Stimulated activated CD4-positive, alpha-beta T cell treated with anti-CD3 and anti-CD28 coated beads, Interleukin-1b, Interleukin-23, amount 100 ng/mL, for 1 hour (primary cell): Measurements from ENCODE around the gene RAB6B.

ENCODE experiments used
- DNase-seq, 2 donors: peaks; one replicate each; pipeline ENCODE4 v3.0.0-alpha.2; 2020; ENCODE audit warnings: low read depth in 2 of 2

RAB6B gene

DNA sequence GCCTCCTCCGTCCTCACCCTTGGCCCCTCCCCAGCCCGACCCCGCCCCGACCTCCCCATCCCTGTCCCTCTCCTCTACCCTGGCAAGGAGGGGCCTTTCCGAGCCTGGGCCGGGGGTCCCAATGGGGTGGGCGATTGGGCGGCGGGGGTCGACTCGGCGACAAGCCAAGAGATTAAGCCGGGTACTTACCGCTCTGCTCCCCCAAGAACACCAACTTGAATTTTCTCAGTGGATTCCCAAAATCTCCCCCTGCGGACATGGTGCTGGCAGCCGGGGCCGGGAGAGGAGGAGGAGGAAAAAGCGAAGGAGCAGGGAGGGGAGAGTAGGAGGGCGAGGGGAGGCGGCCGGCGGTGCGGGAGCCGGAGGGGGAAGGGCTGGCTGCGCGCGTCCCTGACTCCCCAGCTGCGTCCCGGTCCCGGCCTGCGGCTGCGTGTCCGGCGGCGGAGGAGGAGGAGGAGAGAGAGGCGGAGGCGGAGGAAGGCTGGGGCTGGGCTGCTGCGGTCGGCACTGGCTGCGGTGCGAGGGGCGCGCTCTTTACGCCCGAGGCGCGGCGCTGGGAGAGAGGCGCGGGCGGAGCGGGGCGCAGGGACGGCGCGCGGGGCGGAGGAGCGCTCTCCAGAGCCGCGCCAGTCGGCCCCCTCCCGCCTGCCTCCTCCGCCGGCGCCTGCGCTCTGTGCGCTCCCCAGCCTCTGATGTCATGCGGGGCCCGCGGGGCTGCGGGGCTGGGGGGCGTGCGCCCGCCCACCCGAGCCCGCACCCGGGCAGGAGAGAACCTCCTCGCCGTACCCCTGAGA, at the start of gene RAB6B:
Gene RAB6B, minus strand, starts transcription at position 675 of the 794 bp plus-strand sequence. Its CDS starts 416 bp downstream, at position 259.
- DNase-seq: no peak

DNA sequence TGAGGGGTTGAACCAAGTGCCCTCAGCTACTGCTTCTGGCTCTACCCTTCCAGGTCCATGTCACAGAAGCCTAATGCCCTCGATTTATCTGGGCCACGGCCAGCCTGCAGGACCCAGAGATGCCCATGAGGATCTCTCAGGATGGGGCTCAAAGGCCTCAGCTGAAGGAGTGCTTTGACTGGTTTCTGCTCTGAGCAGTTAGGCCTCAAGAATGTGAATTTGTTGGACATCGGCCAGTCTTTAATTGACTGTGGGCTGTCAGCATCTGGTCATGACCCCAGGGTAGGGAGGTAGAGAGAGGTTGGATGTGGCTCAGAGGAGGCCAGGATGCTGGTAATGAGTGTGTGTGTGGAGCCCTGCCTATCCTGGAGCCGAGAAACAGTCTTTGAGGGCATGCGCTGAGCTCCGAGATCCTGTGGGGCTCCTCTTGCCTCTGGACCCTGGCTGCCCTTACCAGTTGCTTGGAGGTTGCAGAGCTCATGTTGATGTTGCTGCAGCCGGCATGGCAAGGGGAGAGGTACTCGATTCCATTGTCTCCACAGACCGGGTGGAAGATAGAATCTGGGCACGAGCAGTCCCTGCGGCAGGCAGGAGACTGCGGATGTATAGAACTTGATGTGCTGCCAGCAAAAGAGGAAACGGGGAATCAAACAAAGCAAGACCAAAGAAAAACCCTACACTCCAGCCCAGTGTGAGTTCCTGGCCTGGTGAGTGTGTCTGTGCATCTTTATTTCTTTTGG, 49.1 kb upstream of the RAB6B start:
- no peak for DNase-seq

DNA sequence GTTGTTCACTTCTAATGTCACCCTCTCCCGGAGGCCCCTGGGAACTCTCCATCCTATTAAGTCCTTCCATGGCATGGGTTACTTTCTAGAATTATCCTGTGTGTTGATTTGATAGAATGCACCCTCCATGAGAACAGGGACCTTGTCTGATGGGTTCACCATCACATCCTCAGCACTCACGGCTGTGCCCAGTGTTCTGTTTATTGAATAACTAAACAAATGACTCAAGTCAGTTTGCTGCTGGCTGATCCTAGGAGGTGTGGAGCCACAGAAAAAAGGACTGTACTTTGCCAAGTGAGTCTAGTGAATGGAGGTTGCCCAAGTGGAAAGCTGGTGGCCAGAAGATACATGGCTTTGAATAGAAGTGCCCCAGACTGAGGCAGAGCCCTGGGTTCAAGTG, 48.5 kb upstream of the RAB6B start:
- no peak for DNase-seq

DNA sequence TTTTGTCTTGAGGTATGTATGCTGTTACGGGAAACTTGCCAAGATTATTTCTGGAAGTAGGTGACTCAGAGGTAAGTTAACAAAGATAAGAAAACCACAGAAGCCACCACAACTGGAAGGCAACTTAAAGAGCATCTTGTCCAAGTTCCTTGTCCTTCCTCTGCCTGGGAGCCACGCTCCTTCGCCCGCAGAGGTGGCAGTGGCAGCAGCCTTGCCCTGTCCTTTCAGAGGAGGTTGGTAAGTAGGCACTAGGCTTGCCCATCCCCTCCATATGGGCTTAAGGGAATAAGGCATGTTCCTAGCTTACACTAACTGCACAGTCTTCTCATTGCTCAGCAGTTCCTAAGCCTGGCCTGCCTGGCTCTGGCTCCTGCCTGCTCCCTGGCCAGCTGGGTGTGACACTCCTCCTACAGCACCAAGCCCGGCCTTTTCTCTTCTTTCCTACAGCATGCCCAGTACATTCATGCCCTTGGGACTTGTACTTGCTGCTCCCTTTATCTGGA, 48.0 kb upstream of the RAB6B start:
- no peak for DNase-seq

DNA sequence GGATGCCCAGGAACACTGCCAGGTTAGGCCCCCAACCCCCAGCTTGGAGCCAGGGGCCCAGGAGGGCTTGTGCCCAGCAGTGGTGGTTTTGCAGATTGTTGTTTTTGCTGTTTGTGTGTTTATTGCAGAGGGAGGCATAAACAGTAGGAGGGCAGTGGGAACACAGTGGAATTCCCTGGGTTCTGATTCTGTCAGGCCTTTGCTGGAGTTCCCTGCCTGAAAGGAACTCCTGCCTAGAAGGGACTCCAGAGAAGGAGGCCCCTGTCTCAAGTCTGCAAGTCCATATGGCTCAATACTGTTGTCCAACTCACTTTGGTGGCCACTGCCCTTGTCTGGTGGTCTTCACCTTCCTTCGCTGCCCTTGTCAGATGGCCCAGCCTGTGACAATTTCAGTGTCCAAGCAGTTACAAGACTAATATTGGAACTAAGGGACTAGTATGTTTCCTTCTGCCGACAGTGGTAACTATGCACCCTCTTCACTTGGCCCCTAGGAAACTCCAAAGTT, 47.4 kb upstream of the RAB6B start:
- no peak for DNase-seq

DNA sequence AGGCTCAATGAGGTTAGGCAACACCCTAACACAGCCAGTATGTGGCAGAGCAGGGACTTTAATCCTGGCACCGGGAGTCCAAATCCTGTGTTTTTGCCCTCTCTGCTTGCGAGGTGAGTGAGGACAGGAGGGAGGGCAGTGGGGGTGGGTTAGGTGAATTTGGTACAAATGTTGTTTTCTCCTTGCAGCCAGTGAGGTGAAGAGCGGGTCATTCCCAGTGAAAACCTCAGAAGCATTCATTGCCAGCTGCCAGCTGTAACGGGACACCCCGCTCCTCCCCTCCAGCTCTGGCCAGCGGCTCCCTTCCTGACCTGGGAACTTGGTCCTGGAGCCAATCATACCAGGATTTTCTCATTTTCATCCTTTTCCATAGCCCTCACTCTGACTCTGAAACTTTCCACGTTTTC, 45.7 kb upstream of the RAB6B start:
- no peak for DNase-seq

DNA sequence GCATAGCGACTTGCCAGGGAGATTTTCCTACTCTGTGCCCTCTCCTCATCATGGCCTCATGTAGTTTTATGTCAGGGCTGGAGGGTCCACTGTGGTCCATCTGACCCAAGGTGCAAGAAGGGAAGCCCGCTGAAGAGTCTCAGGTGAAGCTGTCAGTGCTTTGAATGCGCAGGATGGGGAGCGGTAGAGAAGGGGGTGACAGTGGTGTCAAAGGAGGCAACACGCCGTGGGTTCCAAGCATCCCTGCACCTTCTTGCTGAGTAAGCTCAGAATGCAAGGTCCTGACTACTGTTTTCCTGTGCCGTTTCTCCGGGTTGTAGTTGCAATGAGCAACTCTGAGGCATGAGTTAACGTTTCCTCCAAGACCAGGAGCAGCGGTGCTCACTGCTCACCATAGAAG, 44.9 kb upstream of the RAB6B start:
- no peak for DNase-seq

DNA sequence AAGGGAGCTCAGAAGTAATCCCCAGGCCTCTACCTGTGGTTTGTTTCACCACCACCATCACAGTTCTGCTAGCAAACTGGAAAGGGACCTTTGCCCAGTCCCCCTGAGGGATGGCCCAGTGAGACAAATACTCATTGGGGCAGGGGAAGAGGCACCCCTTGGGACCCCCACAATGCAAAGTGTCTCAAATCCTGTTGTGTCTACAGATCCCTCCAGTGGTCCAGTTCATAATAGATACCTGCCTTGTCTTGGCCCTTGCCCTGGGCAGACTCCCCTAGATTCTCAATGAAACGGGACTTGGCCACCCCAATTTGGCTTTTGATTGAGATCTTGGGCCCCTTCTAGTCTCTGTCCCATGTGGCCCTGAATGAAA, 43.8 kb upstream of the RAB6B start:
- DNase-seq: no peak

DNA sequence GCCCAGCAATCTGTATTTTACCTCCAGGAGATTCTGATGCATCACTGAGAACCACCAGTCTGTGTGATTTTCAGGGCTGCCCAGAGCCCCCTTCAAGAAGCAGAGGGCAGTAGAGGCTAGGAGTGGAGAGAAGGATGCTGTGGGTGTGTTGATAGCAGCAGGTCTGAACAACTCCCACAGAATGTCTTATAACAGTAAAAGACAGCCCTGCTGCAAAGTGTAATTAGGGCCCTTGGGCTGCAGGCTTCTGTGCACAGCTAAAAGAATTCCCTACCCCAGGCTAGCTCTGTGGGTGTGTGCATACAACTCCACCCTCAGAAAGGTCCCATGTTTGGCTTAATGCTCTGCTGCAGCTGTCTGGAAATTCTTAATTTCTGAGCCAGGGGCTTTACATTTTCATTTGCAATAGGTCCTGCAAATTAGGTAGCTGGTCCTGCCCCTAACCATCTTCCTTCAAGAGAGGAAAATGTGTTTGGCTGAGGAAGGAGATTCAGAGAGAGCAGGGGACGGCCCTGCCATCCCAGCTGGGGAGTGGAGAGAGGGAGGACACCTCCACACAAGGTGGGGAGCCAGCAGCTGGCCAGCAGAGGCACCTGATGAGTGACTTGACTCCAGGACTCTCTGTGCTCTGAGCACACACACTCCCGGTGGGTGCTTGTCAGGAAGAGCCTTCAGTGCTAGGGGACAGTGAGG, 43.2 kb upstream of the RAB6B start:
- DNase-seq: no peak

DNA sequence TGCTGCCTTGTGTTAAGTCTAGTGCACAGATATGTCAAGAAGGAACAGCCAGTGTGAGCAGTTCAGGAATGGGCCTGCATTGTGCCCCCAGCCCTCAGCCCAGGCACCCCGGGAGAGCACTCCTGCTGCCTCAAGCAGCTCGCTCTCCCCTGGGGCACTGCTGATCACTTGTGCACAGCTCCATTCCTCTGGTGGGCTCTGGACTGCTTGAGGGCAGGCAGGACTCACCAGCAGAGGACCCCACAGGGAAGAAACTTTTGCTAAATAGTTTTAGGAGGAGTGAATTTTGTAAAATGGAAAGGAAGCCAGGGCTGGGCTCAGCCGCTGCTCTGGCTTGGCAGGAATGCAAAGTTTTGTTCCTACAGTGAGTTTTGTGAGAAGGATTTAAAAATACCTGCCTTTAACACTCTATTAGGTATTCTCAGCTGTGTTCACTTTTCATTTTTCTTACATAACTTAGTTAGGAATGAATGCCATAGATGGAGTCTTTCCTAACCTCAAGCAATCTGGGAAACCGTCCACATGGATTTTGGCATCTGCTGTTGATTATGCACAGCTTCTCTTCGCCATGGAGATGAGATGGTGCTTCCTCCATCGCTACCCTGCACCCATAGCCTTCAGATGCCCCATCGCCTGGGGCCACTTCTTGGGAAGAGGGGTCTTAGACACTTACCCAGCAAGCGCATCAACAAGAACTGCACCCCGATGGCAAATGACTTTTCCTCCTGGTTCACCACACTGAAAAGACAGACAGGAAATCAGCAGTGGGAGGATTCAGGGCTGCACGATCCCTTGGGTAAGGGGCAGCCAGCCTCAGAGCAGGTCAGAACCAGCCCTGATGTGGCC, 42.3 kb upstream of the RAB6B start:
- no peak for DNase-seq

DNA sequence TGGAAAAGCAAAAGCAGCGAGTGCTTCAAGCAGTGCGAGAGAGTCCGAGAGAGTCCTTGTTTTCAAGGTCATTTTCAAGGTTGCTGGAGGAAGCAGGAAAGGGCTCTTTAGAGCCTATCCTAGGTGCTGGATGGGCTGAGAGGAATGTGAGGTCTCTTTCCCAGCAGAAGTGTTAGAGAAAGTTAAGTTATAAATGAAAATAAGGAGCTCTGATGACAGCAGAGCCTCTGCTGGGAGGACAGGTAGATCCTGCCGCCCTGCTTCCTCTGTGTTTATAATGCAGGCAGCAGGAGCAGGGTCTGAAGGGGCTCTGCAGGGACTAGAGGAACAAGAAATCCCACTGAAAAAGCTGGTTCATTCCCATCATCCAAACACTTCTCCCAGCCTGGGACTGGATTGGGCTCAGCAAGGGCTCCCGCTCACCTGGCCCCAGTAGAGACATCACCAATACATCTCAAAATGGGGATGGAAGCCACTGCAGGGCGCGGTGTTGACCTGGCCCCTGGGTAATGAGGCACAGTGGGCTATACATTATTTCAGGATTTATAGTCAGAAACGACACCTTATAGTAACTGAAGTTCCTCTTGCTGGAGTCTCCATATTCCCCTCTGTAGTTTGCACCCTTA, 41.5 kb upstream of the RAB6B start:
- no peak for DNase-seq

DNA sequence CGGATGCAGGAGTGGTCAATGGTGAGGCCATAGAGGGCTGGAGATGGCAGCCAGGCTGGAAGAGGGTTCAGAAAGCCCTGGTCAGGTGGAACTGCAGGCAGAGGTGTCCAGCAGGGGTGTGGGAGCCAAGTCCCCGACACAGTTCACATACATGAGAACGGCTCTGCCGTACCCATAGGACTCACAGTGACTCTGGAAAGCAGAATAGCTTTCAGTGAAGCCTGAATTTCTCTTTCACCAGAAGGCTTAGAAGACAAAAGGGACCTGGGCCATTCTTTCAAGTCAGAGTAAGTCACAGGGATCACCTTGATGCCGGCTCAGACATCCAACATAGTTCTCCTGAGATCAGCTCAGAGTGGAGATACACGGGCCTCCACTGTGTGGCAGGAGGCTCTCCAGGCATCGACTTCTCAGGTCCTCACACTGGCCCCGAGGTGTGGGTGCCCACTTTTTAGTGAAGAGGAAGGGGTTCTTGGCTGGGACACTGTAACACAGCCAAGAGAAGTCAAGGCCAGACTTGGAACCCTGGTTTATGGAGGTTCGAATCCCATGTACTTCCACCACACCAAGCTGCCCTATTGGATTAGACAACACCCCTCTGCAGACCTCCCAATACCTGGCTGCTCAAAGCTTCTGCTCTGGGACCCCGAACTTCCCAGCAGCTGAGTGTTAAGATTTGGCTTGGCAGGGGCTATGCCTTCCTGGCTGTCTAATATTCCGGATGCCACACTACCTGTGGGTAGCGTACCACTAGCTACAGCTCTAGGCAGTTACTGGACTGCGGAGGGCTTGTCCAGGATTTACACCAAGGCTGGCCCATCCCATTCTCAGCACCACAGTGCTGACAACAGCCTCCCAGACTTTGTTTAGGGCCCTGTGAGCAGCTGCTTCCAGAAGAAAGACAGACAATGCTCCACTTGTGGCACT, 40.4 kb upstream of the RAB6B start:
- no peak for DNase-seq

DNA sequence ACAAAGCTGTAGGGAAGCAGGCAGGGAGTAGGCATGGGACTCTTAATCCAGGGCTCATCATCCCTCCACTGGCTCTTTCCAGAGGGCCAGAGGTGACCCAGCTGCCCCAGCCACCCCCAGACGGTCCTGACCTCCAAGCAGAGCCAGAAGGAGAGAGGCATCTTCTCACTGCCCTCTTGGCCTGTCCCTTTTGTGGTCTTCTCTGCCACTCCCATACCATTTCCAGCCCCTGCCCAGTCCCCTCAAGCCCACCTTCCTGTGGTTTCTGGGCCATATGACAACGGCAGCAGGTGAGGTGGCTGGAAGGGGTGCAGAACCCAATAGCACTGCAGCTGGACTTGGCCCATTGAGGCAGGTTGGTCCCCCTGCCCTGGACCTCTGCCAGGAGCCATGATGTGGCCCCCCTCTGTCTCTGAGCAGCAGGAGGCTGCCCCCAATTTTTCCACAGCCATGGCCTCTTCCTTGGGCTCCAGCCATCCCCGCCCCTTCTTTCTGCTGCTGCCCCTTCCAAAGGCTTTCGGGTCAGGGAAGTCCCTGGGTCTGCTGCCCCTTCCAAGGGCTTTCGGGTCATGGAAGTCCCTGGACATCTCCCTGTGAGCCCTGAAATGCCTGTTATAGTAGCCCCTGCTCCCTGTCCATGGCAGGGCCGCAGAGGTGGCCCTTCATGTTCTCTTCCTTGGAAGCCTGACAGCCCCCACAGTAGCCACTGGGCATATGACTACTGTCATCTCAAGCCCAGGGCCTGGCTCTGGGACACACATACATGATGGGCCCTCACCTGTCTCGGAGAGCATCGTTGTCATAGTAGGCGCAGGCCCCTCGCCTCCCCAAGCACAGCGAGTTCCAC, 39.5 kb upstream of the RAB6B start:
- DNase-seq: no peak

DNA sequence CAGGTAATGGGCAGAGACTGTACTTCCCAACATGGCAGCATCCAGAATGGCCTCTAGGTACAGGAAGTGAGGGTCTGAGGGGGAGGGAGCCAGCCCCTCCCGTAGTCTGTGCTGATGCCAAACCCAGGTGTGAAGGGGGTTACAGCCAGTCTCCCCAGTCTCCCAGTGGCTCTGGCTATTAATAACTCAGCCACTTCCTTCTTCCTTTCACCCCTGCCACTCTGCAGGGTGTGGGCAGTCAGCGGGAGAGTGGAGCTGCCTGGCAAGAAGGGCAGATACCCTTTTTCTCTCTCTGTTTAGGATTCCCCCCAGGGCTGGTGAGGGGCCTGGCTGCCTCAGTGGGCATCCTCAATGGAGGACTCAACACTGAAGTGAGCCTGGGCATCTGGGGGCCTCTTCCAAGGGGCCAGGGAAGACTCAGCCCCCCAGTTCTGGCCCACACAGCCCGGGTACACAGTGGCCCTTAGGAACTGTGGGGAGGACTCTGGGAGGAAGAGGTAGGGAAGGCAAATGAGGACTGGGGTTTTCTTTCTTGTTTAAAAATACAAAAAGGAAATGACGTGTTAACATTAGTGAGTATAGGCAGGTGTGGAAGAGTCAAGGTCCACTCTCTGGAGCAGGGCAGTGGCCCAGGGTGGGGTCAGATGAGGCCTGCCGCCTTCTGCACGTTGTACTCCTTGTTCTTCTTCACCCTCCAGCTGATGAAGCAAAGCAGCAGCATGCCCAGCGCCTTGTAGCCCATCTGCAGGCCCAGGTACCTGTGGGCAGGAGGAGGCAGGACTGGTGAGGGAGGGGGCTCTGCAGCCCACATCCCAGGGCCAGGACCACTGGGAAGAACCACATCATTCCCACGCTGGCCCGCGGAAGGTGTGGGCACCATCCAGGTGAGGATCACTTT, 38.6 kb upstream of the RAB6B start:
- DNase-seq: no peak

DNA sequence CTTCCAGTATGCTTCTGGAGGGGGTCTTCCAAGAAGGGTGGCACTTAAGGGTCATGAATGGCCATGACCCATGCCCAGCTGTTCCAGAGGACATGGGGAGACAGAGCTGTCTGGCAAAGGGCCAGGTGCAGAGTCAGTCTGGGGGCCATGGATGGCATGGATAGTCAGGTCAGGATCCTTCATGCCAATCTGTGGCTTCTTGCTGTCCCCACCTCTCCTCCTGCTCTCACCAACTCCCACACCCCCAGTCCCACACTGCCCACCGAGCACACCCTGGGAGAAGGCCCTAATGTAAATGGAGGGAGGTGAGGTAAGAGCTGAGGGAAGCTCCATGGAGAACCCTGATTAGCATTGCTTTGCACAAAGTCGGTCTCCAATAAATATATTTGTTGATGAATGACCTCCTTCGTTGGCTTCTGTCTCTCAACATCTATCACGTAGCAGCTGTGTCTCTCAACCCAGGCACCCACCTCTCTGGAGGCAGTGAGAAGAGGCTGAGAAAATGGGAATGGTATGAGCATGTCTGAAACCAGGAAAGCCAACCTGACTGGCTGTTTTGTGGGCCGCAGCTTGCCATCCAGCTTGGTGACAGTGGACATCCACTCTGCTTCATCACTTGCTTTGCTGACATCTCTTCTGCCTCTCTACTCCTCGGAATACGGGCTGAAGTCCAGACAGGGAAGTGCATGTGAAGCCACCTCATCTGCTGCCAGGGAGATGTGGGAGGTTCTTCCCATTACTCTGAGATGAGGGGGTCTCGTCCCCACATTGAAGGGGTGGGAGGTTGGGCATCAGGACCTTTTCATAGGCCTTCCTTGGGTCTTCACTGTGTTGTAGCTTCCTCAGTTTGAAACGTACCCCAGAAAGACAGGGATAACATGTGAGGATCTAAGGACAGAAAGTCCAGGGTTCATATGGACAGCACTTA, 37.7 kb upstream of the RAB6B start:
- no peak for DNase-seq

DNA sequence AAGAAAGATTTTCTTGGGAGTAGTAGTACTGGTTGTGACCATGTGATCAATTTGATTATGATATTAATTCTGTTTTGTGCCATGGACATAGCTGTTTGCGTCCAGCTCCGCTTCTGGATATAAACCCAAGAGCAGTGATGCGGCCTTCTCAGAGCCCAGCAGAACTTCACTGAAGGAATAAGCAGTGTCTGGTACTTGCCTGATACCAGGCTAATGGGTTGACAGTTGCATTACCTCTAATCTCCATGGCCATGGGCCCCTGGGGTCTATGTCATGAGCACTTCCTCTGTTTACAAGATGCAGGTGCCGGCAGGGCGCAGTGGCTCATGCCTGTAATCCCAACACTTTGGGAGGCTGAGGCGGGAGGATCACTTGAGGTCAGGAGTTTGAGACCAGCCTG, 36.3 kb upstream of the RAB6B start:
- no peak for DNase-seq

DNA sequence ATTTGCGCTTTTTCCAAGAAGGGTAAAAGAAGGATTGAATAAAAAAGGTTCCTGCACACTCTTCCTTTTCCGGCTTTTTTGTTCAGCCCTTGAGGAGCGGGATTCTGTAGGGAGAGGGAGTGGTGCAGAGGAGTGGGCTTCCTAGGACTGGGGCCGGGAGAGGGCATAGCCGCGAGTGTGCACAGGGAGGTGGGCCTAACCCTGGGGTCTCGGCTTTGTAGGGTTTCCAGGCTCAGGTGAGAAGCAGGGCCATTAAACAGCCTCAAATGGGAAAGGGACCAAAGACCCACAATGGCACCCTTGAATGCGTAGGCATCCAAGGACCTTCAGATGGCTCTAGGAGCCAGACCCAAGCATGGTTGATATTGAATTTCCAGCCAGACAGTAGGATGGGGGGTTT, 35.4 kb upstream of the RAB6B start:
- DNase-seq: no peak
